GM12865 (cell line): ENCODE measurements around the gene OVOL1.

Experiments used
- DNase-seq: peaks from one replicate; pipeline ENCODE4 v3.0.0; 2010; ENCODE audit warnings: low read depth
- H3K4me3 ChIP-seq: 2 replicates; pipeline ENCODE4 v1.5.1; 2011; ENCODE audit warnings: mild to moderate bottlenecking, low read depth, low read length, control low read depth
- CTCF ChIP-seq: IDR thresholded peaks from 2 replicates; pipeline ENCODE4 v1.5.1; 2011; ENCODE audit warnings: low read length, control low read depth, low read depth, inconsistent platforms; ENCODE audit not compliant: insufficient read depth; ENCODE audit errors: missing control alignments

Gene OVOL1

DNA sequence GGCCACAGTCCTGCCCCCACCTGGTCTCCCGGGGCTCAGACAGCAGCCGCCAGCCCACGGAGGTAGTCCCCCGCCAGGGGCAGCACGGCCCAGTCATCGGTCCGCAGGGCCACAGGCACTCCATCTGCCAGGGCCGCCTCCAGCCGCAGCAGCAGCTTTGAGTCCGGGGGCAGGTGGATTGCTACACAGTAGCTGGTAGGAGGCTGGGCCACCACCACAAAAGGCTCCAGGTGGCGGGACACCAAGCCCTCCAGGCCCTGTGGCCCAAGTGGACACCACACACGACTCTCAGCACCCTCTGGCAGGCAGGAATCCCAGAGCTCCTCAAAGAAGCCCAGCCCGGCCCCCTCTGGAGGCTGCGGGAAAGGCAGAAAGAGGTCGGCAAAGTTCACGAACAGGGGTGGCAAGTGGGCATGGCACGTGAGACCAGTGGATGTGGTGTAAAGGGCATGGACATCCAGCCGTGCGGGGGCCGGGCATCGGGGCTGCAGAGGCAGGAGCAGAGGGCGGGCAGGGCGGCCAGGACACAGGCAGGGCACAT is 9.0 kb upstream of the OVOL1 start:
- no peak overlapping the region for H3K4me3 ChIP-seq
- no peak for TF ChIP-seq CTCF
- no peak for DNase-seq

DNA sequence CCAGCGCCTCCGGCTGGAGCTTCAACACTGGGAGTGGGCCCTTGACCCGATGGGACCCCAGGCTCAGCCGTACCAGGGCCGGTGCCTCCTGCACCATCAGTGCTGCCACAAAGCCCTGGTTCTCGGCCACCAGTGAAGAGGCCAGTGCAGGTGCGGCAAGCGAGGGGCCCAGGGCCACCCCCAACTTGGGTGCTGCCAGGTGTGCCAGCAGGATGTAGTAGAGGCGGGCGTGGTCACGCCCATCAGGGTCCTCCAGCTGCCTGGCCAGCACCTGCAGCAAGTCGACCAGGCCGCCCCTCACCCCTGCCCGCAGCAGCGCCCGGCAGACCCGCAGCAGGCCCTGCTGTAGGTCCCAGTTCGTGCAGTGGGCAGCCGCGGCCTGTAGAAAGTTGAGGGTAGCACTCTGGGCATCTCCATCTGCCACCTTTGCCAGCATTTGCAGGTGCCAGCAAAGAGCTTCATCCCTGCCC is 8.4 kb upstream of the OVOL1 start:
- H3K4me3 ChIP-seq: no peak overlapping the region
- no peak for DNase-seq
- TF ChIP-seq CTCF: no peak

GRCh38 chr11:65778901-65779668 is 7.8 kb upstream of the OVOL1 start:
- TF ChIP-seq CTCF: no peak
- peak overlapping the region; percentile 70 for H3K4me3 ChIP-seq
- no peak for DNase-seq

- no peak for DNase-seq
- H3K4me3 ChIP-seq: peak overlapping the region; percentile 70
- no peak for TF ChIP-seq CTCF
These were observed 7.3 kb upstream of the OVOL1 start for GRCh38 chr11:65779669-65779918.

GRCh38 chr11:65779919-65780769 is 6.7 kb upstream of the OVOL1 start:
- peak overlapping the region; percentile 70 for H3K4me3 ChIP-seq
- peak; percentile 91 for DNase-seq
- peak; percentile 99 for TF ChIP-seq CTCF

- peak within 1 kb of the TSS; percentile 70 for H3K4me3 ChIP-seq
- no peak for TF ChIP-seq CTCF
- DNase-seq: peak; percentile 66
These were observed 6.1 kb upstream of the OVOL1 start, which contains the start of gene AP5B1 for GRCh38 chr11:65780770-65781151. Gene AP5B1, minus strand, starts transcription at chr11:65780976. Its CDS starts 385 bp downstream, at chr11:65780591.
